Measurements from ENCODE around the gene NDUFA9.

Gene NDUFA9

DNA sequence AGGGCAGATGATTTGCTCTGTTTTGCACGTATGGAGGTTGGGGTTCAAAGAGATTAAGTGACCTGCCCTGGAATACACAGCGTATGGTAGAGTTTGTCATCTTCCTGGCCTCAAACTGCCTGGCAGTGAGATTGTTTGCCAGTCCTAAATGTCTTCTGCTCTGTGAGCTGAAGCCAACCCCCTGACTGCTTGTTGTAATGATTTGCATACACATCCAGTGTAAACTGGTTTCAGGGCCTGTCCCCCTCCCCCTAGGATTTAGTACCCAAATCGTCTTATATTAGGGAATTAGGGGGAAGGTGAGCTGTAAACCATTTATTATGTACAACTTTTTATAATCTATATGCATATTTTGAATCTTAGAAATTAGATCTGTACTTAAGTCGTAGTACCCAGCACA, 38.4 kb upstream of the NDUFA9 start:
- TF ChIP-seq, protein P1, sequence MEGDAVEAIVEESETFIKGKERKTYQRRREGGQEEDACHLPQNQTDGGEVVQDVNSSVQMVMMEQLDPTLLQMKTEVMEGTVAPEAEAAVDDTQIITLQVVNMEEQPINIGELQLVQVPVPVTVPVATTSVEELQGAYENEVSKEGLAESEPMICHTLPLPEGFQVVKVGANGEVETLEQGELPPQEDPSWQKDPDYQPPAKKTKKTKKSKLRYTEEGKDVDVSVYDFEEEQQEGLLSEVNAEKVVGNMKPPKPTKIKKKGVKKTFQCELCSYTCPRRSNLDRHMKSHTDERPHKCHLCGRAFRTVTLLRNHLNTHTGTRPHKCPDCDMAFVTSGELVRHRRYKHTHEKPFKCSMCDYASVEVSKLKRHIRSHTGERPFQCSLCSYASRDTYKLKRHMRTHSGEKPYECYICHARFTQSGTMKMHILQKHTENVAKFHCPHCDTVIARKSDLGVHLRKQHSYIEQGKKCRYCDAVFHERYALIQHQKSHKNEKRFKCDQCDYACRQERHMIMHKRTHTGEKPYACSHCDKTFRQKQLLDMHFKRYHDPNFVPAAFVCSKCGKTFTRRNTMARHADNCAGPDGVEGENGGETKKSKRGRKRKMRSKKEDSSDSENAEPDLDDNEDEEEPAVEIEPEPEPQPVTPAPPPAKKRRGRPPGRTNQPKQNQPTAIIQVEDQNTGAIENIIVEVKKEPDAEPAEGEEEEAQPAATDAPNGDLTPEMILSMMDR (IDR thresholded peaks at IDR 0.05; ENCODE audit: low read depth, low read length), result no peak
- DNase-seq (ENCODE audit: low read depth in 2 of 2), result no peak
- H3K4me3 ChIP-seq (replicated peaks in 1 of 2; ENCODE audit: low read depth in 2 of 2, low read length in 2 of 2), result no peak overlapping the region

DNA sequence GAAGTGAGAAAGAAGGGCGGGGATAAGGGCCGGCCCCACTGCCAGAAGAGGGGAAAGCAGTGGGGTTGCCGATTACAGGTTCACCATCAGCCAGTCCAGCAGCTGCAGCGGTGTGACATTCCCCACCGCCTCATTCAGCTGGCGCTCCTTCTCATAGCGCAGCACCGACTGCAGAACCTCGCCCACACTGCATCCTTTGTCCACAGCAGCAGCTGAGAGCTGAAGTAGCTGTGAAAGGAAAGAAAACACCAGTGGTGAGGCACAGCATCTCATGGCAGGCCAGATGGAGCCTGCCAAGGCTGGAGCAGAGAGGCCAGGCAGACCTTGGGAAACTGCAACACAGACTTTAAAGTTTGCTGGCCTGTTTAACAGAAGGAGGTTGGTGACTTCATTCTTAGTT, 33.2 kb upstream of the NDUFA9 start:
- TF ChIP-seq, protein P1 (IDR thresholded peaks at IDR 0.05; ENCODE audit: low read depth, low read length), result no peak
- H3K4me3 ChIP-seq (replicated peaks in 1 of 2; ENCODE audit: low read depth in 2 of 2, low read length in 2 of 2), result no peak overlapping the region
- no peak for DNase-seq (ENCODE audit: low read depth in 2 of 2)

DNA sequence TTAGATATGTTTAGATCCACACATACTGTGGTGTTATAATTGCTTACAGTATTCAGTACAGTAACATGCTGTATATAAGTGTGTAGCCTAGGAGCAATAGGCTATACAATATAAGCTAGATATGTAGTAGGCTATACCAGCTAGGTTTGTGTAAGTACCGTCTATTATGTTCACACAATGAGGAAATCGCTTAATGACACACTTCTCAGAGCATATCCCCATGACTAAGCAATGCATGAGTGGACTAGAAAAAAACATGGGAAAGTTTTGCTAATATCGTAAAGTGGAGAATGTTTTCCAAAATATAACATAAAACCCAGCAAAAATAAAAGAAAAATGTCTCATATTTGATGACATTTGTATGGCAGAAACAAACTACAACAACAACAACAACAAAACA, 27.4 kb upstream of the NDUFA9 start:
- DNase-seq (ENCODE audit: low read depth in 2 of 2), result peak in 1 of 2 donors; percentile 3
- TF ChIP-seq, protein P1 (IDR thresholded peaks at IDR 0.05; ENCODE audit: low read depth, low read length), result no peak

DNA sequence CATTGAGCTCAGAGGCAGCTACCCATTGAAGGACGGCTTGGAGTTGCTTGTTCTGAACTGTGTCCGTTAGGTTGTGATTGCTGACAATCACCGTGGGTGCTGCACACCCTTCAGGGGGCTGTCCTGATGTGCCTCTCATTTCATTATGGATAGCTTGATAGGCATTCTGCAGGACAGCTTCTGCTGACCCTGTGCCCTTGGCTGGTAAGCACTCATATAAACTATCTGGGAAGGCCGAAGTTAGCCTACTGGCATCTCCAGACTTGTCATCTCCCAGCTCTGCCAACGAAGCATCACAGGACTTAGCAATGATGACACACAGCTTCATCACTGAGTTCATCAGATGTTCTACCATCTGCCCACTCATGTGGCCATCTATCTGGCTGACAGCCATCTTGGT, 22.4 kb upstream of the NDUFA9 start:
- no peak for DNase-seq (ENCODE audit: low read depth in 2 of 2)
- TF ChIP-seq, protein P1 (IDR thresholded peaks at IDR 0.05; ENCODE audit: low read depth, low read length), result no peak
- H3K4me3 ChIP-seq (replicated peaks in 1 of 2; ENCODE audit: low read depth in 2 of 2, low read length in 2 of 2), result no peak overlapping the region

More for the DNA sequence above, 27.4 kb upstream of the NDUFA9 start:
- no peak overlapping the region for H3K4me3 ChIP-seq (replicated peaks in 1 of 2; ENCODE audit: low read depth in 2 of 2, low read length in 2 of 2)

DNA sequence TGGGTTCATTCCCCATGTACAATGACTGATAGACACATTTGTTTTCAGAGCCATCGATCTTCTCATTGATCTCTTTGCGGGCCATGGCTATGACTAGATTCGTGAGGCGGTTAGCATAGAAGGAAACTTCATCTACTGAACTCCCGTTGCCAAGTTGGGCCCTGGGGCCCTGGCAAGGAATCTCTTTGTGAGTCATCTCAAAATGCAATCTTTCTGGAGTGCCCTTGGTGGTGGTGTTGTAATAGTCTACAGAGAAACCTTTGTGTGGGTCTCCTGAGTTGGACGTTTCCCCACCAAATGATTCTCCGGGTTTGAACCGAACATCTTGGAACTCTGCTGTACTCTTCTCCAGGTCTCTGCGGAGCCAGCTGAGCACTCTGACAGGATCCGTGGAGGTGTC, 20.5 kb upstream of the NDUFA9 start:
- no peak for DNase-seq (ENCODE audit: low read depth in 2 of 2)
- H3K4me3 ChIP-seq (replicated peaks in 1 of 2; ENCODE audit: low read depth in 2 of 2, low read length in 2 of 2), result no peak overlapping the region
- TF ChIP-seq, protein P1 (IDR thresholded peaks at IDR 0.05; ENCODE audit: low read depth, low read length), result no peak

DNA sequence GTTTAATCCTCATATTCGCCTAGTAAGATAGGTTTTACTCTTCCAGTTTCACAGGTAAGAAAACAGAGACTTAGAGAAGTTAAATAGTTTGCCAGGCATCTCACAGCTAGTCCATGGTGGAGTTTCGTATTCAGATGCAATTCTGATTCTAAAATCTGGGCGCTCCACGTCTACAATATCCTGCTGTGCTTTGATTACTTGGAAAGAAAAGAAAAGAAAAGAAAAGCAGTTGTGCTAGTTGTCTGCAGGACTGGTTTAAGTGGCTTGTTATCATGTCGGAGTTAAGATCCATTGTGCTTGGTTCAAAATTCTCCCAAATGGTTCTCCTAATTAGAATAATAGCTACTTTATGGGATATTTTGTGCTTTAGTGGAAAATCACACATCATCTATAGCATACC, 18.7 kb upstream of the NDUFA9 start:
- no peak for DNase-seq (ENCODE audit: low read depth in 2 of 2)
- TF ChIP-seq, protein P1 (IDR thresholded peaks at IDR 0.05; ENCODE audit: low read depth, low read length), result no peak
- H3K4me3 ChIP-seq (replicated peaks in 1 of 2; ENCODE audit: low read depth in 2 of 2, low read length in 2 of 2), result no peak overlapping the region

DNA sequence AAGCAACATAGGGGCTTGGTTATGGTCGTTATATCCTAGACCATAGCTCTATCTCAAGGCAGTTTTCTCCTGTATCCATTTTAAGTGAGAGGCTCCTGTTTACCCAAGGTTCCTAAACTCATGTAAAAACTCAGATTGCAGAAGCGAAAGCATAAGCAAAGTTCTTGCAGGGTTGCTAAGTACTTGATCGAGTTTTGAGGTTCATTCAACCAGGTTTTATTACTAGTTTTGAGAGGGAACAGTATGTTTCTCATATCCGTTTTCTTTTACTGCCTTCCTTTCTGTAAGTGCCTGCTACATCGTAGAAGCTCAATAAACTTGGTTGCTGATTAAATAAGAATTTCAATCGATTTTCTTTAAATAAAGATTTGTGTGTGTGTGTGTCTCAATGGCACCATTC, 5.2 kb upstream of the NDUFA9 start:
- no peak overlapping the region for H3K4me3 ChIP-seq (replicated peaks in 1 of 2; ENCODE audit: low read depth in 2 of 2, low read length in 2 of 2)
- DNase-seq (ENCODE audit: low read depth in 2 of 2), result no peak
- TF ChIP-seq, protein P1 (IDR thresholded peaks at IDR 0.05; ENCODE audit: low read depth, low read length), result no peak

Data from cardiac fibroblast (primary cell).